Endothelial cell (in vitro differentiated cells): Measurements from ENCODE around the gene CFAP65. TPM values are rescaled to one million over a fixed set of nuclear protein-coding genes. Genes with fewer than 3 reads are reported as not detected.

Source experiments
- DNase-seq: peaks from one replicate; pipeline ENCODE4 v3.0.0; 2021; ENCODE audit warnings: low spot score
- H3K27ac Mint-ChIP-seq: one replicate; pipeline ENCODE4 v1.8.0; 2021; ENCODE audit warnings: mixed read lengths, inconsistent platforms; ENCODE audit not compliant: unreplicated experiment
- H3K27me3 Mint-ChIP-seq: one replicate; pipeline ENCODE4 v1.8.0; 2021; ENCODE audit warnings: mild to moderate bottlenecking, moderate library complexity, mixed read lengths, inconsistent platforms; ENCODE audit not compliant: unreplicated experiment
- H3K36me3 Mint-ChIP-seq: one replicate; pipeline ENCODE4 v1.8.0; 2021; ENCODE audit warnings: mild to moderate bottlenecking, low read depth, mixed read lengths, inconsistent platforms; ENCODE audit not compliant: unreplicated experiment
- H3K4me1 Mint-ChIP-seq: one replicate; pipeline ENCODE4 v1.8.0; 2021; ENCODE audit warnings: mild to moderate bottlenecking, mixed read lengths, inconsistent platforms; ENCODE audit not compliant: unreplicated experiment
- H3K4me3 Mint-ChIP-seq: one replicate; pipeline ENCODE4 v1.8.0; 2021; ENCODE audit warnings: mild to moderate bottlenecking, mixed read lengths, inconsistent platforms; ENCODE audit not compliant: unreplicated experiment
- H3K9me3 Mint-ChIP-seq: one replicate; pipeline ENCODE4 v1.8.0; 2021; ENCODE audit warnings: mixed read lengths, inconsistent platforms; ENCODE audit not compliant: unreplicated experiment
- total RNA-seq: library from RNA; stranded (reverse); fragmentation: NEBNext Ultra II Directional; extraction: Animal tissue kit (Norgen Biotek cat#: 25700); gene quantifications from one replicate; pipeline ENCODE4 v1.2.1, GENCODE V29; 2021; ENCODE audit not compliant: unreplicated experiment
- TF ChIP-seq, protein P1 (sequence below): fragments of 200-600 bp; sonication (generic); IDR thresholded peaks from one replicate; pipeline ENCODE4 v1.5.0; 2021; ENCODE audit warnings: antibody characterized with exemption; ENCODE audit not compliant: unreplicated experiment

The CFAP65 gene
- total RNA-seq, 1 donor from 2014 or later, result 0.59 TPM

DNA sequence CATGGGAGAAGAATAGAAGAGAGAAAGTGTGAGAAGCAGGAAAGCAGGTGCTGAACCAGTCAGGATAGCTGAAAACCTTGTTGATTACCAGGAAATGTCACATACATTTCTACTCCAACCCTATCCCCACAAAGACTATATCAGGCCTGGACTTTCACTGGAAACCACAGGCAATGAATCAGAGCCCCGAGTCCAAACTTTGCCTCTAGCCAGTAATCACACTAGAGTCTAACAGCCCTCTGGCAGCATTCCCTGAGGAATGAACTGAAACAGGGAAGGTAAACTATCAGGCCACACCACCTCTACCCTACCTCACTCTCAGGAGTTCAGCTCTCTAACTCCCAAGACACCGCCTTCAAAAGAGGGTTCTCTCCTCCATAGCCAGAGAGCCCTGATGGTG, 38.1 kb upstream of the CFAP65 start:
- DNase-seq, result no peak

DNA sequence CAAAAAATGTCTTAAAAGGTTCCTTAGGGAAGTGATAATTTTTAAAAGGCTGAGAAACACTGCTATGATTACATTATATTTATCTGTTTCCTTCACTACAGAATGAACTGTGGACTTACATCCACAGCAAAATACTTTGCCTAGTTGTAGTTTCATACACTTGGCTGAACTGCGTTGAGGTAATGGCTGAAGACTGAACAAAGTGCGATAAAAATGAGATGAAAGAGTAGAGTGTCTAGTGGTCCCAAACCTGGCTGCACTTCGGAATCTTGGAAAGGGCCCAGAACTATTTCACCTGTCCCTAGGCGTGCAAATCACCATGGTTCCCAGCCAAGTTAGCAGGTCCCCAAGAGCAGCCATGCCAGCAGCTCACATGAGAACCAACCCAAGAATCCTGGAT, 37.6 kb upstream of the CFAP65 start:
- TF ChIP-seq, protein P1, sequence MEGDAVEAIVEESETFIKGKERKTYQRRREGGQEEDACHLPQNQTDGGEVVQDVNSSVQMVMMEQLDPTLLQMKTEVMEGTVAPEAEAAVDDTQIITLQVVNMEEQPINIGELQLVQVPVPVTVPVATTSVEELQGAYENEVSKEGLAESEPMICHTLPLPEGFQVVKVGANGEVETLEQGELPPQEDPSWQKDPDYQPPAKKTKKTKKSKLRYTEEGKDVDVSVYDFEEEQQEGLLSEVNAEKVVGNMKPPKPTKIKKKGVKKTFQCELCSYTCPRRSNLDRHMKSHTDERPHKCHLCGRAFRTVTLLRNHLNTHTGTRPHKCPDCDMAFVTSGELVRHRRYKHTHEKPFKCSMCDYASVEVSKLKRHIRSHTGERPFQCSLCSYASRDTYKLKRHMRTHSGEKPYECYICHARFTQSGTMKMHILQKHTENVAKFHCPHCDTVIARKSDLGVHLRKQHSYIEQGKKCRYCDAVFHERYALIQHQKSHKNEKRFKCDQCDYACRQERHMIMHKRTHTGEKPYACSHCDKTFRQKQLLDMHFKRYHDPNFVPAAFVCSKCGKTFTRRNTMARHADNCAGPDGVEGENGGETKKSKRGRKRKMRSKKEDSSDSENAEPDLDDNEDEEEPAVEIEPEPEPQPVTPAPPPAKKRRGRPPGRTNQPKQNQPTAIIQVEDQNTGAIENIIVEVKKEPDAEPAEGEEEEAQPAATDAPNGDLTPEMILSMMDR, result no peak
- Mint-ChIP-seq H3K9me3 (no peaks in the 10 kb centered on the region), H3K27ac (no peak overlapping the region), H3K4me3 (no peak overlapping the region), H3K4me1 (no peaks in the 10 kb centered on the region), H3K27me3 (peaks cover 2% of the 10 kb centered on the region), H3K36me3 (no peaks in the 10 kb centered on the region)
- no peak for DNase-seq

More for the DNA sequence above, 38.1 kb upstream of the CFAP65 start:
- H3K27ac Mint-ChIP-seq, result no peak overlapping the region
- no peaks in the 10 kb centered on the region for H3K36me3 Mint-ChIP-seq
- H3K27me3 Mint-ChIP-seq, result peaks cover 2% of the 10 kb centered on the region
- no peaks in the 10 kb centered on the region for H3K9me3 Mint-ChIP-seq
- TF ChIP-seq, protein P1, result no peak
- H3K4me1 Mint-ChIP-seq, result no peaks in the 10 kb centered on the region
- H3K4me3 Mint-ChIP-seq, result no peak overlapping the region

DNA sequence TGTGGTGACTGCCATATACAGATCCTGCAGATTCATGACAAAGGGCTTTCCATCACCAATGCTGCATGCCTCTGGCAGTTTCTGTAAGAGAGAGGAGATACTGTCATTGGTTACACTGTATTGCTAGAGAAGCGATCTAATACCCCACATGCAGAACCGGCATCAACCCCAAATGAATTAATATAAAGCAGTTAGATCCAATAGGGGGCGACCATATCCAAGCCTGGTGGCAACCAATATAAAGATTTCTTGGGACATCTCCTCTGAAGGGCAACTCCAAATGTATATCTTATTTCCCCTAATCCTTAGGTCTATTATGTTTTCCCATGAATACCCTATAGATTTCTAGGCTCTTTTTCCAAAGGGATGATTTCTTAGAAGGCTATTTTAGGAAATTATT, 36.8 kb upstream of the CFAP65 start:
- H3K27ac Mint-ChIP-seq, result no peak overlapping the region

DNA sequence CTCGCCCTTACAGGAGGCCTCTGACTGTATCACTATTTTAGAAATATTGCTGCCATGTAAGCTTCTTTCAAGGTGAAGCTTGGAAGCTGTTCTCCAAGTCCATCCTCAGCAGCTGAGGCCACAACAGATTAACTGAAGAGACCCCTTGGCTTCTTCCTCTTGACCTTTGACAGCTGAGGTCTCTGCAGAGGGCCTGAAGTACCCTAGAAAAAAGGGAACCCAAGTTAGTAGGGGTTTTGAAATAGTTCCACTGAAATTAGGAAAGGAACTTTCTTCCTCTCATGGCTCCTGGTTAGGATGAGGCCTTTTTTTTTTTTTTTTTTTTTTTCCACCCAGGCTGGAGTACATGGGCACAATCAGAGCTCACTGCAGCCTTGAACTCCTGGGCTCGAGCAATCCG, 34.9 kb upstream of the CFAP65 start:
- H3K4me1 Mint-ChIP-seq, result no peaks in the 10 kb centered on the region
- no peaks in the 10 kb centered on the region for H3K9me3 Mint-ChIP-seq
- H3K27ac Mint-ChIP-seq, result no peak overlapping the region
- H3K4me3 Mint-ChIP-seq, result no peak overlapping the region
- H3K27me3 Mint-ChIP-seq, result peaks cover 4% of the 10 kb centered on the region
- DNase-seq, result no peak
- H3K36me3 Mint-ChIP-seq, result no peaks in the 10 kb centered on the region
- TF ChIP-seq, protein P1, result no peak

More for the DNA sequence above, 36.8 kb upstream of the CFAP65 start:
- TF ChIP-seq, protein P1, result no peak
- H3K36me3 Mint-ChIP-seq, result no peaks in the 10 kb centered on the region
- H3K27me3 Mint-ChIP-seq, result peaks cover 2% of the 10 kb centered on the region
- no peaks in the 10 kb centered on the region for H3K9me3 Mint-ChIP-seq
- no peaks in the 10 kb centered on the region for H3K4me1 Mint-ChIP-seq
- no peak overlapping the region for H3K4me3 Mint-ChIP-seq
- no peak for DNase-seq

DNA sequence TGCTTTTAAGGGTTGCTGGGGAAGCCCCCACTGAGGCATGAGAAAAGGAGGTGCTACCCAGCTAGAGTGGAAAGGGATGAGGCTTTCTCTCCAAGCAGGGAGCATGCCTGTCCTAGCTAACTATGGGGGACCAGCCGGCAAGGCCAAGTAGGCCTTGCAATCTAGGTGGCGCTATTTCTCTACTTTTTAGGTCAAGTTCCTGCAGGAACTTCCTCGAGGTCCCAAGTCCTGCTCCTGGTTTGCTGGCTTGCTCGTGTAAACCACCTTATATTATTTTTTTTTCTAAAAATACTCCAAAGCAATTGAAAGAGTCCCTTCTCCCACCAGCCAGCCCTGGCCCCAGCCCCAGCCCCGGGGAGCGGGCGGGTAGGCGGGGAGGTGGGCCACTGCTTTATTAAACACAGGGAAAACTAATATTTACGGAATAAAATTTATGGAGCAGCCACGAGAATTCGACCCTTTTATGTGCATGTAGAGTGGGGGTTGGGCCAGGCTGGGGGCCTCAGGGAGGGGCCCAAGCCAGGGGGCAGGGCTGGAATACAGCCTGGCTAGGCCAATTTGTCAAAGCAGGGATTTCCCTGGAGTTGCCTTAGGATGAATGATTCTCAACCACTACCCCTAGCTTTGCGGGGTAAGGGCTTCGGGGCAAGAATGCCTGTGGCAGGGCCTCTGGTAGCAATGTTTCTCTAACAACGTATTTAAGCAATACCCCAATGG, 32.3 kb upstream of the CFAP65 start:
- DNase-seq, result peak; percentile 65
- Mint-ChIP-seq H3K4me3 (no peak overlapping the region), H3K36me3 (no peaks in the 10 kb centered on the region), H3K4me1 (no peaks in the 10 kb centered on the region), H3K27ac (no peak overlapping the region), H3K27me3 (peaks cover 6% of the 10 kb centered on the region), H3K9me3 (no peaks in the 10 kb centered on the region)
- TF ChIP-seq, protein P1, result peak; percentile 54
